A673 (cell line): ENCODE results near the gene GALC. TPM values are rescaled to one million over a fixed set of nuclear protein-coding genes. Genes with fewer than 3 reads are reported as not detected.

Source experiments
- BruUV-seq: library from RNA; stranded (reverse); fragments of 400-500 nt; replicated peaks from 2 replicates; lab custom pipeline; 2021; lab: Mats Ljungman, UMichigan
- CTCF ChIA-PET: fragments of 300-600 bp; sonication (Branson Sonifier 250); formaldehyde crosslinking; loops from one replicate; lab custom pipeline; 2022; ENCODE audit warnings: antibody characterized with exemption; lab: Charles Lee
- POLR2A ChIA-PET: fragments of 300-600 bp; sonication (Branson Sonifier 250); formaldehyde crosslinking; loops from one replicate; lab custom pipeline; 2022; ENCODE audit warnings: antibody characterized with exemption; ENCODE audit not compliant: low non-redundant PET; lab: Charles Lee
- DNase-seq: peaks from one replicate; pipeline ENCODE4 v3.0.0-alpha.2; 2015; ENCODE audit warnings: low spot score
- H3K27ac ChIP-seq: fragments of 200-600 bp; sonication (generic); 2 replicates; pipeline ENCODE4 v1.5.1; 2016; ENCODE audit warnings: mixed run types, low read depth, mild to moderate bottlenecking, mixed read lengths, antibody characterized with exemption, low read length; ENCODE audit not compliant: poor library complexity, severe bottlenecking
- H3K27me3 ChIP-seq: fragments of 200-600 bp; sonication (generic); replicated peaks from 2 replicates; pipeline ENCODE4 v1.6.1; 2017; ENCODE audit warnings: mixed run types, low read depth, mild to moderate bottlenecking, mixed read lengths, antibody characterized with exemption, low read length; ENCODE audit not compliant: insufficient read depth, poor library complexity
- H3K36me3 ChIP-seq: fragments of 200-600 bp; sonication (generic); 2 replicates; pipeline ENCODE4 v1.6.1; 2016; ENCODE audit warnings: mixed run types, mild to moderate bottlenecking, mixed read lengths, antibody characterized with exemption, low read length; ENCODE audit not compliant: insufficient read depth, poor library complexity, severe bottlenecking
- H3K4me1 ChIP-seq: fragments of 200-600 bp; sonication (generic); 2 replicates; pipeline ENCODE4 v1.6.1; 2017; ENCODE audit warnings: mixed run types, mild to moderate bottlenecking, mixed read lengths, antibody characterized with exemption, low read length; ENCODE audit not compliant: insufficient read depth, poor library complexity, severe bottlenecking
- H3K4me3 ChIP-seq: fragments of 200-600 bp; sonication (generic); 2 replicates; pipeline ENCODE4 v1.5.1; 2016; ENCODE audit warnings: low read depth, mixed run types, mild to moderate bottlenecking, mixed read lengths, low read length; ENCODE audit not compliant: poor library complexity, severe bottlenecking
- H3K9me3 ChIP-seq: fragments of 200-600 bp; sonication (generic); 2 replicates; pipeline ENCODE4 v1.6.1; 2016; ENCODE audit warnings: mixed run types, low read depth, mild to moderate bottlenecking, mixed read lengths, antibody characterized with exemption, low read length; ENCODE audit not compliant: poor library complexity, severe bottlenecking
- EZH2 ChIP-seq: fragments of 200-600 bp; sonication (generic); IDR thresholded peaks from 2 replicates; pipeline ENCODE4 v1.6.1; 2017; ENCODE audit warnings: borderline replicate concordance, low read depth, mild to moderate bottlenecking, mixed read lengths, antibody characterized with exemption, low read length; ENCODE audit not compliant: poor library complexity, severe bottlenecking
- intact Hi-C: fragments of 100-400 bp; cut with micrococcal nuclease; formaldehyde crosslinking; loops from one replicate; pipeline ENCODE4 v1.10.0; 2022; ENCODE audit not compliant: unreplicated experiment
- total RNA-seq: library from RNA; stranded (reverse); gene quantifications from 2 replicates; pipeline ENCODE4 v1.2.3, GENCODE V29; 2021
- TF ChIP-seq, protein P1 (sequence below): fragments of 300-800, 200-600 bp; sonication (generic); conservative IDR thresholded peaks from 2 replicates; pipeline ENCODE4 v1.5.1; 2017; ENCODE audit warnings: low read depth, mild to moderate bottlenecking, antibody characterized with exemption, low read length, moderate library complexity, mixed read lengths

The GALC gene
- total RNA-seq, 1 experiment from 2014 or later, result 11.5 TPM

DNA sequence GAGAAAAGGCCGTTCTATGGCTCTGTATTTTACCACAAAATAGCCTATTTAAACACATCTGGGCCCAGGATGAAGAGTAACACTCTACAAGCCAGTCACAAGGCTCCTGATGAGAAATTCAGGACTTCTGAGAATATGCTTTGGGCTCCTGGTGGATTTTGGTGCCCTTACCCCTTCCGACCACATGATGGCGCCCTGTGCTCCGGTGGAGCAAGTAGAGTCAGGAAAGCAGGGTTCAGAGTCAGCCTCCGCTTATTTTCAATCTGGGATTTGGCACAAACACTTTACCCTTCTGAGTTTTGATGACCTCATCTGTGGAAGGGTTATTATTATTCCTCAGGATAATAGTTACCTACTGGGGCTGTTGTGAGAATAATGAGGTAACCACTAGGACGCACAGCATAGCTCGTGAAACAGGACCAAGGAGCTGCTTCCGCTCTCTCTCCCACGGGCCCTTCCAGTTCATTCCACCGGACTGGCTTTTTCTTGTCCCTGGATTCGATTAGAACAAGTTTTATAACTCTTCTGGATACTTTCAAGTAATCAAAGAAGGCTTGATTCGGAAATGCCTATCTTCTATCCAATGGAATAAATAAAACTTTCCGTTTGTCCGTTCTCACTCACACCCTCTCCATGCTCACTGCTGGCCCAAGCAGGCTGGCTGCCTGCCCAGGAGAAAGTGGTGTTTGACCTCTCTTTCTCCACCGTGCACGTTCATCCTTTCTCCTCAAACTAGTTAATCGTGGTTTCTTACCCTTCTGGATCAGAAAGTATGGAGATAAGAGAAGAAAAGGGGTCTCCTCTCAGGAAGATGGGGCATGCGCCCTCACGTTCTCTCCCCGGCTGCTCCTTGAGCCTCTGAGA, 104.6 kb downstream of the GALC start:
- Histone ChIP-seq H3K4me3 (no peak overlapping the region), H3K4me1 (no peaks in the 10 kb centered on the region), H3K9me3 (no peaks in the 10 kb centered on the region), H3K27me3 (no peaks in the 10 kb centered on the region), H3K36me3 (no peaks in the 10 kb centered on the region), H3K27ac (no peak overlapping the region)
- no TSS peak for BruUV-seq
- intact Hi-C loops, result no loop called here
- peak; percentile 70 for DNase-seq
- CTCF ChIA-PET, result no interaction called here
- POLR2A ChIA-PET, result no interaction called here
- TF ChIP-seq, protein P1, sequence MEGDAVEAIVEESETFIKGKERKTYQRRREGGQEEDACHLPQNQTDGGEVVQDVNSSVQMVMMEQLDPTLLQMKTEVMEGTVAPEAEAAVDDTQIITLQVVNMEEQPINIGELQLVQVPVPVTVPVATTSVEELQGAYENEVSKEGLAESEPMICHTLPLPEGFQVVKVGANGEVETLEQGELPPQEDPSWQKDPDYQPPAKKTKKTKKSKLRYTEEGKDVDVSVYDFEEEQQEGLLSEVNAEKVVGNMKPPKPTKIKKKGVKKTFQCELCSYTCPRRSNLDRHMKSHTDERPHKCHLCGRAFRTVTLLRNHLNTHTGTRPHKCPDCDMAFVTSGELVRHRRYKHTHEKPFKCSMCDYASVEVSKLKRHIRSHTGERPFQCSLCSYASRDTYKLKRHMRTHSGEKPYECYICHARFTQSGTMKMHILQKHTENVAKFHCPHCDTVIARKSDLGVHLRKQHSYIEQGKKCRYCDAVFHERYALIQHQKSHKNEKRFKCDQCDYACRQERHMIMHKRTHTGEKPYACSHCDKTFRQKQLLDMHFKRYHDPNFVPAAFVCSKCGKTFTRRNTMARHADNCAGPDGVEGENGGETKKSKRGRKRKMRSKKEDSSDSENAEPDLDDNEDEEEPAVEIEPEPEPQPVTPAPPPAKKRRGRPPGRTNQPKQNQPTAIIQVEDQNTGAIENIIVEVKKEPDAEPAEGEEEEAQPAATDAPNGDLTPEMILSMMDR, result peak; percentile 90
- TF ChIP-seq EZH2, result no peak

DNA sequence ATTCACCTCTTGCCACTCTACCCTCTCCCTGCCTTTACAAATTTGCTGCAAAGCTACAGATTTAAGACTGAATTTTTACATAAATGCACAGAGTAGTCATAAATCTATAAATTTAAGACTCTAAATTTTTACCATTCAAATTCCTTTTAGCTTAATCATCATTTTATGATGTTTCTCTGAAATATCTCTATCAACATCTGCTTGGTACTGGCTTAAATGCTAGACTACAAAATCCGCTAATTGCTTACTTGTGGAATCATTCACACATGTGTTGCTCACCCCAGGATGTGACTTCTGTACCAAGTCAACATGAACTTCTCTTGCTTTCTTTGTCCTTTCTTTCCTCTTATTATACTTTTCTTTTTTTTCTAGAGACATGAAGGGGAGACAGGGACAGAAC, 109.2 kb downstream of the GALC start:
- ChIA-PET POLR2A (no interaction called here), CTCF (no interaction called here)
- no peak for TF ChIP-seq EZH2
- TF ChIP-seq, protein P1, result no peak
- H3K4me3 ChIP-seq, result no peak overlapping the region
- no TSS peak for BruUV-seq
- H3K9me3 ChIP-seq, result no peaks in the 10 kb centered on the region
- no peak overlapping the region for H3K27ac ChIP-seq
- H3K27me3 ChIP-seq, result no peaks in the 10 kb centered on the region
- no peaks in the 10 kb centered on the region for H3K36me3 ChIP-seq
- H3K4me1 ChIP-seq, result no peaks in the 10 kb centered on the region
- intact Hi-C loops, result no loop called here
- no peak for DNase-seq

Other genes starting within 250 kb of the GALC start
- not detected in 2 replicates for gene GPR65, start 12.0 kb upstream of the GALC start, total RNA-seq